Activated naive CD8-positive, alpha-beta T cell treated with anti-CD3 and anti-CD28 coated beads, Interleukin-2, amount 50 U/mL, for 24 hours (primary cell): ENCODE results near the gene HOXA6.
A peak's percentile ranks its signal among the peaks of the same experiment; 100 is the strongest.

ENCODE experiments used
- ATAC-seq: fragments of 150-1000 bp; cut with Tn5 transposase; one replicate; pipeline ENCODE4 v1.10.0; 2021
- DNase-seq: peaks from one replicate; pipeline ENCODE4 v3.0.0; 2021
- H3K27ac Mint-ChIP-seq: one replicate; pipeline ENCODE4 v1.8.0; 2021; ENCODE audit warnings: mild to moderate bottlenecking, mixed read lengths
- H3K27me3 Mint-ChIP-seq: one replicate; pipeline ENCODE4 v1.8.0; 2021; ENCODE audit warnings: mixed read lengths
- H3K36me3 Mint-ChIP-seq: one replicate; pipeline ENCODE4 v1.8.0; 2021; ENCODE audit warnings: low read depth, mixed read lengths
- H3K4me1 Mint-ChIP-seq: one replicate; pipeline ENCODE4 v1.8.0; 2021; ENCODE audit warnings: mixed read lengths
- H3K4me3 Mint-ChIP-seq: one replicate; pipeline ENCODE4 v1.8.0; 2021; ENCODE audit warnings: mild to moderate bottlenecking, moderate library complexity, mixed read lengths
- H3K9me3 Mint-ChIP-seq: one replicate; pipeline ENCODE4 v1.8.0; 2021; ENCODE audit warnings: mixed read lengths

HOXA6 gene

GRCh38 chr7:27179503-27180430 is 32.2 kb upstream of the HOXA6 start:
- peak; percentile 74 for DNase-seq
- Mint-ChIP-seq H3K4me1 (peaks cover 15% of the 10 kb centered on the region), H3K27ac (no peak overlapping the region), H3K27me3 (peaks cover 83% of the 10 kb centered on the region), H3K9me3 (no peaks in the 10 kb centered on the region), H3K36me3 (no peaks in the 10 kb centered on the region), H3K4me3 (peak overlapping the region; percentile 42)
- ATAC-seq = peak; percentile 64

GRCh38 chr7:27179030-27179429 is 31.5 kb upstream of the HOXA6 start:
- Mint-ChIP-seq H3K4me1 (peaks cover 13% of the 10 kb centered on the region), H3K4me3 (no peak overlapping the region), H3K27me3 (peaks cover 81% of the 10 kb centered on the region), H3K36me3 (no peaks in the 10 kb centered on the region), H3K9me3 (no peaks in the 10 kb centered on the region), H3K27ac (no peak overlapping the region)
- DNase-seq (no peak), ATAC-seq (no peak)

- DNase-seq = no peak
- H3K27ac Mint-ChIP-seq = no peak overlapping the region
- no peak for ATAC-seq
- peaks cover 76% of the 10 kb centered on the region for H3K27me3 Mint-ChIP-seq
- H3K9me3 Mint-ChIP-seq = no peaks in the 10 kb centered on the region
- H3K4me3 Mint-ChIP-seq = no peak overlapping the region
- no peaks in the 10 kb centered on the region for H3K36me3 Mint-ChIP-seq
- H3K4me1 Mint-ChIP-seq = peaks cover 7% of the 10 kb centered on the region
These were observed 30.8 kb upstream of the HOXA6 start for GRCh38 chr7:27178366-27178765.

GRCh38 chr7:27177795-27178320 is 30.3 kb upstream of the HOXA6 start:
- no peak overlapping the region for H3K4me3 Mint-ChIP-seq
- DNase-seq = no peak
- H3K27ac Mint-ChIP-seq = no peak overlapping the region
- ATAC-seq = no peak
- H3K36me3 Mint-ChIP-seq = no peaks in the 10 kb centered on the region
- H3K4me1 Mint-ChIP-seq = peaks cover 7% of the 10 kb centered on the region
- no peaks in the 10 kb centered on the region for H3K9me3 Mint-ChIP-seq
- peaks cover 76% of the 10 kb centered on the region for H3K27me3 Mint-ChIP-seq

GRCh38 chr7:27176962-27177794 is 29.6 kb upstream of the HOXA6 start:
- ATAC-seq (no peak), DNase-seq (no peak)
- Mint-ChIP-seq H3K4me3 (no peak overlapping the region), H3K27me3 (peaks cover 74% of the 10 kb centered on the region), H3K36me3 (no peaks in the 10 kb centered on the region), H3K9me3 (no peaks in the 10 kb centered on the region), H3K4me1 (peaks cover 10% of the 10 kb centered on the region), H3K27ac (no peak overlapping the region)

GRCh38 chr7:27176524-27176845 is 28.9 kb upstream of the HOXA6 start:
- Mint-ChIP-seq H3K4me3 (no peak overlapping the region), H3K27me3 (peaks cover 75% of the 10 kb centered on the region), H3K27ac (no peak overlapping the region), H3K4me1 (peaks cover 13% of the 10 kb centered on the region), H3K36me3 (no peaks in the 10 kb centered on the region), H3K9me3 (no peaks in the 10 kb centered on the region)
- DNase-seq (no peak), ATAC-seq (no peak)

GRCh38 chr7:27175626-27176523 is 28.3 kb upstream of the HOXA6 start:
- ATAC-seq = no peak
- H3K9me3 Mint-ChIP-seq = no peaks in the 10 kb centered on the region
- H3K27me3 Mint-ChIP-seq = peaks cover 75% of the 10 kb centered on the region
- H3K36me3 Mint-ChIP-seq = no peaks in the 10 kb centered on the region
- no peak overlapping the region for H3K27ac Mint-ChIP-seq
- H3K4me3 Mint-ChIP-seq = no peak overlapping the region
- peaks cover 13% of the 10 kb centered on the region for H3K4me1 Mint-ChIP-seq
- DNase-seq = no peak

DNA sequence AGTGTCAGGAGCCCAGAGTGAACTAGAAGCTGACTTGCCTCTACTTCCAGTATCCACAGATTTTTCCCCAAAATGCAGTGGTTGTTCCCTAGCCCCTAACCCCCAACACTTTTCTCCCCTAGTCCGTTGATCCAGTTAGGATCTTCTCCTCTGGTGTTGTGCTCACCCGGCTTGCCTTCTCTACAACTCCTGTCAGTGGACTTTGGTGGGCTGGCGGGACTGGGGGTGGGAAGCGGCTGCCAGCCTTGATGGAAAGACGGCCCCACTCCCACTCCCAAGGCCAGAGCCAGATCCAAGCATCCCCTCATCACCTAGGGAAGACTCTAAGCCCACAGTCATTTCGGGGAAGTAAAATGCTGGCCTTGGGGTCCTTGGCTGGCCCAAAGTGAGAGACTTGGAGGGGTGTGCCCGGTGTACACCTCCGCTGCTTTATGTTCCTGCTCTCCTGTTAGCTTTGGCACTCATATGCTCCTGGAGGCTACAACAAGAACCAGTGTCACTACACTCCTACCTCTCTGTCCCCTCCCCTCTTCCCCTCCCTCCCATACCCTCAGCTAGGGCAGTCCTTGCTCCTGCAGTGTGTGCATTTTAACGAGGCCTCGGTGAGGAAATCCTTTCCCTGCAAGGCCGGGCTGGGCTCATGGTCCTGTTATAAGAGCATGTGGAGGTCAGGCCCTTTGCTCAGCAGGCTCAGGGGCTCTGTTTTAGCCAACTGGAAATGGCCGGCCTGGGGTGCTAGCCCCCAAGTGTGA is 27.5 kb upstream of the HOXA6 start:
- Mint-ChIP-seq H3K27me3 (peaks cover 77% of the 10 kb centered on the region), H3K4me3 (peak overlapping the region; percentile 36), H3K36me3 (no peaks in the 10 kb centered on the region), H3K9me3 (no peaks in the 10 kb centered on the region), H3K27ac (no peak overlapping the region), H3K4me1 (peaks cover 13% of the 10 kb centered on the region)
- ATAC-seq = no peak
- DNase-seq = no peak

GRCh38 chr7:27173956-27174873 is 26.6 kb upstream of the HOXA6 start, which contains the start of gene HOXA10:
Gene HOXA10, minus strand, starts transcription at chr7:27174320. Its CDS starts 14 bp downstream, at chr7:27174306.
- no peaks in the 10 kb centered on the region for H3K9me3 Mint-ChIP-seq
- peaks cover 73% of the 10 kb centered on the region for H3K27me3 Mint-ChIP-seq
- no peak within 1 kb of the TSS for H3K27ac Mint-ChIP-seq
- H3K4me1 Mint-ChIP-seq = peaks cover 10% of the 10 kb centered on the region
- H3K4me3 Mint-ChIP-seq = peak within 1 kb of the TSS; percentile 42
- H3K36me3 Mint-ChIP-seq = no peaks in the 10 kb centered on the region
- DNase-seq (peak; percentile 2), ATAC-seq (no peak)

DNA sequence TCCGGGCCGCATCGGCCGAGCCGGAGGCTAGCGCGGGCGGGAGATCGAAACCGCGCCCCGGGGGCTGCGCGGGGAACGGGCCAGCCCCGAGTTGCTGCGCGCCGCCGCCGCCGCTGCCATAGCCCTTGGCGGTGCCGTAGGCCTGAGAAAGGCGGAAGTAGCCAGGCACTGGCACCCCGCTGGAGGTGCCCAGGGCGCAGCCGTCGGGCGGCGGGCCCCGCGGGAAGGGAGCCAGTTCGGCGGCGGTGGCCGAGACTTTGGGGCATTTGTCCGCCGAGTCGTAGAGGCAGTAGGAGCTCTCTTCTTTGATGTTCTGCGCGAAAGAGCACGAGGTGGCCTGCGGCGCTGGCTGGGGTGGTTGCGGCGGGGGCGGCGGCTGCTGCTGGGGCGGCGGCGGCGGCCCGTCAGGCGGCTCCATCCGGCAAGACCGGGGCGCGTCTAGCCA is 26.0 kb upstream of the HOXA6 start:
- DNase-seq (no peak), ATAC-seq (peak; percentile 45)
- no peaks in the 10 kb centered on the region for H3K9me3 Mint-ChIP-seq
- H3K36me3 Mint-ChIP-seq = no peaks in the 10 kb centered on the region
- peaks cover 14% of the 10 kb centered on the region for H3K4me1 Mint-ChIP-seq
- peaks cover 71% of the 10 kb centered on the region for H3K27me3 Mint-ChIP-seq
- no peak overlapping the region for H3K27ac Mint-ChIP-seq
- no peak overlapping the region for H3K4me3 Mint-ChIP-seq

GRCh38 chr7:27172823-27173510 is 25.4 kb upstream of the HOXA6 start:
- no peaks in the 10 kb centered on the region for H3K9me3 Mint-ChIP-seq
- peaks cover 15% of the 10 kb centered on the region for H3K4me1 Mint-ChIP-seq
- DNase-seq = no peak
- peak overlapping the region; percentile 24 for H3K4me3 Mint-ChIP-seq
- no peaks in the 10 kb centered on the region for H3K36me3 Mint-ChIP-seq
- peaks cover 71% of the 10 kb centered on the region for H3K27me3 Mint-ChIP-seq
- peak; percentile 26 for ATAC-seq
- H3K27ac Mint-ChIP-seq = no peak overlapping the region

DNA sequence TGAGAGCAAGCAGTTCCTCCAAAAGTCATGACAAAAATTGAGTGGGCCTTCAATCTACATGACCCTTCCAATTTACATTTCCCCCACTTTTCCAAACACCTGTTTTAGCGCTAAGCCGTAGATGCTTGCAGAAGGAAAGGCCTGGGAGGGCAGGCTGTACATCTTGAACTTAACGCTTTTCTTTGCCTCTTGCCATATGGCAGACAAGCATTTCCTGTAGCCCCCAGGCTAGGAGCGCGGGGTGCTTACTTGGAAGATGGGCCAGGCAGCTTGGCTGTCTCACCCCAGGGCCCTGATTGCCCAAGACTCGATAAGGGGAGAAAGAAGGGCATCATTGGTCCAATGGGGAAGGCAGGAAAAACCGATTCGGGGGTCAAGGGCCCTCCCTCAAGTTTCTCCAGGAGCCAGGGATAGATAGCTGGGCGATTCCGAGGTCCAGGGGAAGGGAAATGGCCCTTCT is 24.8 kb upstream of the HOXA6 start:
- H3K4me3 Mint-ChIP-seq = peak overlapping the region; percentile 24
- H3K27me3 Mint-ChIP-seq = peaks cover 72% of the 10 kb centered on the region
- DNase-seq (no peak), ATAC-seq (no peak)
- H3K4me1 Mint-ChIP-seq = peaks cover 15% of the 10 kb centered on the region
- H3K9me3 Mint-ChIP-seq = no peaks in the 10 kb centered on the region
- peak overlapping the region; percentile 23 for H3K27ac Mint-ChIP-seq
- no peaks in the 10 kb centered on the region for H3K36me3 Mint-ChIP-seq
